ENCODE measurements around the gene NXPE1. TPM values are rescaled to one million over a fixed set of nuclear protein-coding genes. Genes with fewer than 3 reads are reported as not detected.

The NXPE1 gene
- total RNA-seq, 4 donors from 2014 or later: not detected

DNA sequence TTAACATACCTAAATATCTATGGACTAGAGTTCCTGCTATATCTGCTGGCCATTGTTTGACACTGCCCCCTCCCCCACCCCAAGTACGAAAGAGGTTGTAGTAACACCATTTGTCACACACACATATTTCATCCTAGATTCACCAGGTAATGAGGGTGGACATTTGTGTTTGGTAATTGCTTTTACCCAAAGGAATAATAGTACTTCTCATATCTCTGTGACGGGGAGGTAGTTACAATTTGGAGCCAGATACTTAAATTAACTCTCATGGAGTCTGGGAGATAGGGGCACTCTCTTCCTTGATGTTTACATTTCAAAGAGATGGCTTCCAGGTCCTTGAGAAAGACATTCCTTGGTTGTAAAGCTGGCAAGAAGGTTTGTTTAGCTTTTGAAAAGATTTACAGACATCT lies 81.7 kb downstream of the NXPE1 start:
- Histone ChIP-seq H3K27me3 (no peaks in the 10 kb centered on the region), H3K36me3 (no peaks in the 10 kb centered on the region), H3K4me3 (no peak overlapping the region), H3K4me1 (peaks cover 0 to 13% (median 0%) of the 10 kb centered on the region in 3 donors), H3K27ac (no peak overlapping the region), H3K9me3 (no peaks in the 10 kb centered on the region)
- TF ChIP-seq, protein P1, sequence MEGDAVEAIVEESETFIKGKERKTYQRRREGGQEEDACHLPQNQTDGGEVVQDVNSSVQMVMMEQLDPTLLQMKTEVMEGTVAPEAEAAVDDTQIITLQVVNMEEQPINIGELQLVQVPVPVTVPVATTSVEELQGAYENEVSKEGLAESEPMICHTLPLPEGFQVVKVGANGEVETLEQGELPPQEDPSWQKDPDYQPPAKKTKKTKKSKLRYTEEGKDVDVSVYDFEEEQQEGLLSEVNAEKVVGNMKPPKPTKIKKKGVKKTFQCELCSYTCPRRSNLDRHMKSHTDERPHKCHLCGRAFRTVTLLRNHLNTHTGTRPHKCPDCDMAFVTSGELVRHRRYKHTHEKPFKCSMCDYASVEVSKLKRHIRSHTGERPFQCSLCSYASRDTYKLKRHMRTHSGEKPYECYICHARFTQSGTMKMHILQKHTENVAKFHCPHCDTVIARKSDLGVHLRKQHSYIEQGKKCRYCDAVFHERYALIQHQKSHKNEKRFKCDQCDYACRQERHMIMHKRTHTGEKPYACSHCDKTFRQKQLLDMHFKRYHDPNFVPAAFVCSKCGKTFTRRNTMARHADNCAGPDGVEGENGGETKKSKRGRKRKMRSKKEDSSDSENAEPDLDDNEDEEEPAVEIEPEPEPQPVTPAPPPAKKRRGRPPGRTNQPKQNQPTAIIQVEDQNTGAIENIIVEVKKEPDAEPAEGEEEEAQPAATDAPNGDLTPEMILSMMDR (IDR thresholded peaks at IDR 0.05): no peak
- TF ChIP-seq POLR2AphosphoS5 (IDR thresholded peaks at IDR 0.05): no peak
- TF ChIP-seq POLR2A (IDR thresholded peaks at IDR 0.05): no peak
- no peak for TF ChIP-seq EP300 (IDR thresholded peaks at IDR 0.05)
- 4 to 23% methylated on average over 2 of the region's 2 CpGs for WGBS, 2 donors (ENCODE audit: low coverage in 1 of 2)
- no peak for ATAC-seq

DNA sequence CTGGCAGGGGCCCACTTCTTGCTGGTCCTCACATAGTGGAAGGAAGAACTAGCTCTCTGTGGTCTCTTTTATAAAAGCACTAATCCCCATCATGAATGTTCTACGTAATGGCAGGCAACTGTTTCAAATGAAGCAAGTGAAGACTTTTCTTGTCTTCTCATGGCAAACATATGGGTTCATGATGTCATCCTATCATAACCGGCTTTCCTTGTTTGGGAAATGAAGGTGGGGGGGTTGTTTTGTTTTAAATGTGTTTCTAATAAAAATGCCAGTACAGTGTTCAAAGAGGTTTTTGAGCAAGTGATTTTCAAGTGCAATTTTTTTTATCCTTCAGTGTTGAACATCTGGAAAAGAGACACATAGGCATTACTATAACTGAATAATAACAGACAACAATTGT lies 87.0 kb downstream of the NXPE1 start:
- Histone ChIP-seq H3K27me3 (no peaks in the 10 kb centered on the region), H3K4me3 (no peak overlapping the region), H3K9me3 (no peaks in the 10 kb centered on the region), H3K27ac (no peak overlapping the region), H3K4me1 (no peaks in the 10 kb centered on the region), H3K36me3 (no peaks in the 10 kb centered on the region)
- WGBS, 2 donors (ENCODE audit: low coverage in 1 of 2): 87 to 95% methylated on average over 2 of the region's 2 CpGs
- TF ChIP-seq, protein P1 (IDR thresholded peaks at IDR 0.05): no peak
- TF ChIP-seq POLR2AphosphoS5 (IDR thresholded peaks at IDR 0.05) (no peak), EP300 (IDR thresholded peaks at IDR 0.05) (no peak), POLR2A (IDR thresholded peaks at IDR 0.05) (no peak)
- no peak for ATAC-seq

Small RNAs within 50 kb of the gene (small RNA-seq; reads per million reads assigned to genes)
- 0 reads per million in 4 donors for gene RF01210

Other genes starting within 250 kb of the NXPE1 start
- 10 to 100 TPM in 1 of 4 donors, 1 to 10 TPM in 3; 4.5 to 12.8 (median 5.3) TPM for gene C11orf71, start 159.4 kb downstream of the NXPE1 start, total RNA-seq
- 10 to 100 TPM; 16.0 to 31.7 (median 19.2) TPM for gene RBM7, start 159.2 kb downstream of the NXPE1 start, total RNA-seq
- gene REXO2, start 120.4 kb downstream of the NXPE1 start, total RNA-seq: 100 to 1,000 TPM in 3 of 4 donors, 10 to 100 TPM in 1; 97.8 to 177 (median 119) TPM
- gene NXPE4, start 35.9 kb upstream of the NXPE1 start, total RNA-seq: under 1 TPM in 2 of 4 donors, not detected in 2; 0.13 to 0.17 TPM
- gene NXPE2, start 118.6 kb upstream of the NXPE1 start, total RNA-seq: 1 to 10 TPM in 1 of 4 donors, under 1 TPM in 3; 0.13 to 1.8 (median 0.25) TPM